Heart right ventricle (tissue), 16 donors: ENCODE results near the gene CR1. TPM values are rescaled to one million over a fixed set of nuclear protein-coding genes. Genes with fewer than 3 reads are reported as not detected.

Source experiments
- ATAC-seq, 8 donors: fragments of 200-7000 bp; cut with Tn5 transposase; one replicate each; pipeline ENCODE4 v1.9.1; 2020; ENCODE audit warnings: mild to moderate bottlenecking in 8 of 8, moderate library complexity in 8 of 8, moderate number of reproducible peaks in 1 of 8
- DNase-seq, 2 donors: peaks; one replicate each; pipeline ENCODE4 v3.0.0-alpha.2; 2020
- H3K27ac ChIP-seq, 10 donors: fragments of 200-600 bp; sonication (generic) in 2 of 10; one replicate each; pipeline versions ENCODE4 v1.5.0 to v1.8.0; 2020 to 2022; ENCODE audit warnings: mild to moderate bottlenecking in 3 of 10
- H3K27me3 ChIP-seq, 7 donors: fragments of 200-600 bp; one replicate each; pipeline ENCODE4 v1.8.0; 2021 to 2022; ENCODE audit warnings: mild to moderate bottlenecking in 2 of 7
- H3K36me3 ChIP-seq, 9 donors: fragments of 200-600 bp; sonication (generic) in 1 of 9; one replicate each; pipeline versions ENCODE4 v1.5.0 to v1.8.0; 2020 to 2022; ENCODE audit warnings: mild to moderate bottlenecking in 2 of 9
- H3K4me1 ChIP-seq, 9 donors: fragments of 200-600 bp; sonication (generic) in 1 of 9; one replicate each; pipeline versions ENCODE4 v1.5.0 to v1.8.0; 2020 to 2022; ENCODE audit warnings: mild to moderate bottlenecking in 4 of 9
- H3K4me3 ChIP-seq, 10 donors: fragments of 200-600 bp; sonication (generic) in 2 of 10; one replicate each; pipeline versions ENCODE4 v1.5.0 to v1.8.0; 2020 to 2022; ENCODE audit warnings: mild to moderate bottlenecking in 7 of 10, moderate library complexity in 2 of 10
- H3K9me3 ChIP-seq, 11 donors: fragments of 200-600 bp in 10 of 11; sonication (generic) in 2 of 11; one replicate each; pipeline versions ENCODE4 v1.5.0 to v1.8.0; 2013 to 2022; ENCODE audit warnings: mild to moderate bottlenecking in 2 of 11, control low read depth in 1 of 11, moderate library complexity in 1 of 11
- CTCF ChIP-seq, 9 donors: fragments of 200-600 bp; sonication (generic) in 2 of 9; IDR thresholded peaks; one replicate each; pipeline versions ENCODE4 v1.5.0 to v1.8.0; 2021 to 2022; ENCODE audit warnings: antibody characterized with exemption in 9 of 9, mild to moderate bottlenecking in 5 of 9, moderate library complexity in 1 of 9
- WGBS, 2 donors: extraction: QIAGEN DNeasy Blood & Tissue Kit; methylation state at CpG; one replicate each; pipeline ENCODE4 v1.1.7; 2013; ENCODE audit warnings: inconsistent platforms in 1 of 2; 5-methylcytosine and 5-hydroxymethylcytosine counted together
- intact Hi-C, 10 donors: fragments of 100-400 bp; cut with DNase I; formaldehyde crosslinking; loops; one replicate each; pipeline versions ENCODE4 v1.11.1 to v1.14.2; 2022
- long read RNA-seq, 3 donors: library from polyadenylated mRNA; unstranded; transcript quantifications; one replicate each; pipeline ENCODE4 v2.0.0, GENCODE V29; 2020 to 2021
- polyA plus RNA-seq, 2 donors: library from polyadenylated mRNA; stranded (reverse); fragments of 200-250 nt; gene quantifications; one replicate each; pipeline ENCODE4 v1.2.3, GENCODE V29; 2013
- total RNA-seq, 10 donors: library from RNA; stranded (reverse); fragmentation: NEBNext Ultra II Directional in 3 of 10; extraction: Animal tissue kit (Norgen Biotek cat#: 25700) in 3 of 10; gene quantifications; one replicate each; pipeline versions ENCODE4 v1.2.1 to v1.2.4, GENCODE V29; 2021 to 2023
- donor health status: Arrhythmogenic right ventricular cardiomyopathy.
- donor health status: ischemic (EF 13 %, LVEDD 7.1; RV severe dilation, severe dysfunction).
- donor health status: healthy with polysubstance abuse.
- donor health status: DM: no; HTN: yes; CAD: no.
- donor health status: DM: no; HTN: no; CAD: no.
- donor health status: ischemic (EF 25% LVEDD 6.9; RV normal size, moderate dysfunction).
- donor health status: ischemic (EF 25% LVEDD 5.7; RV mildly dilated, moderate dysfunction).
- donor health status: healthy.
- donor health status: DM: yes; HTN: yes; CAD: no.
- donor health status: Ischemic cardiomyopathy.
- donor health status: ischemic (EF 35%, LVEDD 5.7; RV mildly dilated, moderate dysfunction).
- donor health status: nonischemic (EF 11% LVEDD 7.7; RV severe dilation, severe dysfunction).
- donor health status: DM: yes; HTN: yes; CAD: no.
- donor health status: PGD.
- donor health status: ischemic (EF 29% LVEDD 5.4; RV normal size, mild dysfunction).
- donor health status: nonischemic (EF 23%, LVEDD 6.1; RV moderate dilation, normal function).

CR1 gene
- total RNA-seq (10 to 100 TPM in 1 of 10 donors, 1 to 10 TPM in 7, under 1 TPM in 2; 0.51 to 25.6 (median 1.8) TPM), polyA plus RNA-seq (under 1 TPM; 0.15 to 0.19 TPM)
- long read RNA-seq, donor 1 = 0 reads
- long read RNA-seq, donor 2, partial matches to known transcripts = 1 of 1 reads
- long read RNA-seq, donor 2, other reads (novel, unspliced or antisense) = 0 of 1 reads
- long read RNA-seq, donor 3 = 0 reads

GRCh38 chr1:207495801-207496792 is at the start of gene CR1:
CR1 (plus strand) TSS chr1:207496157; CDS start chr1:207496268, 111 bp downstream.
- Histone ChIP-seq H3K36me3 (no peaks in the 10 kb centered on the region), H3K27ac (peak within 1 kb of the TSS in 3 of 10 donors; percentile 16 to 90 (median 31)), H3K4me3 (peak within 1 kb of the TSS; percentile 18 to 63 (median 42)), H3K4me1 (peaks cover 0 to 27% (median 8%) of the 10 kb centered on the region in 9 donors), H3K9me3 (no peaks in the 10 kb centered on the region), H3K27me3 (peaks cover 5 to 98% (median 82%) of the 10 kb centered on the region in 7 donors)
- intact Hi-C loops = loop anchor here in 4 of 10 donors (5.0 kb wide), 1 partner anchor 409 kb away; the partner anchor contains the start of gene C4BPB (in 4 of the 4)
- ATAC-seq (peak; percentile 37 to 75 (median 59)), DNase-seq (peak in 1 of 2 donors; percentile 34)
- TF ChIP-seq CTCF (IDR thresholded peaks at IDR 0.05) = no peak
- 3% methylated on average over 68 of the region's 68 CpGs for WGBS, 2 donors

- no peaks in the 10 kb centered on the region for H3K9me3 ChIP-seq
- H3K4me3 ChIP-seq = peak overlapping the region in 3 of 10 donors; percentile 35 to 46 (median 42)
- intact Hi-C loops = no loop called here
- DNase-seq (no peak), ATAC-seq (no peak)
- TF ChIP-seq CTCF (IDR thresholded peaks at IDR 0.05) = no peak
- no peak overlapping the region for H3K27ac ChIP-seq
- peaks cover 7 to 89% (median 70%) of the 10 kb centered on the region in 7 donors for H3K27me3 ChIP-seq
- 5 to 23% methylated on average over 1 of the region's 1 CpG for WGBS, 2 donors
- no peaks in the 10 kb centered on the region for H3K36me3 ChIP-seq
- H3K4me1 ChIP-seq = peaks cover 3 to 16% (median 14%) of the 10 kb centered on the region in 9 donors
Observed at GRCh38 chr1:207453710-207454045, 42.3 kb upstream of the CR1 start.

- 1 to 2% methylated on average over 75 of the region's 75 CpGs for WGBS, 2 donors
- ATAC-seq (peak in 6 of 8 donors; percentile 28 to 59 (median 45)), DNase-seq (peak in 1 of 2 donors; percentile 18)
- Histone ChIP-seq H3K4me1 (peaks cover 3 to 16% (median 14%) of the 10 kb centered on the region in 9 donors), H3K27me3 (peaks cover 7 to 83% (median 63%) of the 10 kb centered on the region in 7 donors), H3K4me3 (peak within 1 kb of the TSS in 9 of 10 donors; percentile 19 to 52 (median 42)), H3K27ac (no peak within 1 kb of the TSS), H3K36me3 (no peaks in the 10 kb centered on the region), H3K9me3 (no peaks in the 10 kb centered on the region)
- intact Hi-C loops = no loop called here
- TF ChIP-seq CTCF (IDR thresholded peaks at IDR 0.05) = peak in 4 of 9 donors; percentile 12 to 34 (median 22)
Observed at GRCh38 chr1:207454046-207454964, 41.7 kb upstream of the CR1 start, which contains the start of gene CR2. CR2 (plus strand) TSS chr1:207454328; CDS start chr1:207454419, 91 bp downstream.
